ENCODE measurements around the gene RFTN2.
"Not testable (repeated sequence)": the region's sequence is repeated elsewhere in the genome, so short reads cannot be mapped to it uniquely, and the experiment has no call there.

Gene RFTN2

GRCh38 chr2:197615016-197615652 is 60.3 kb downstream of the RFTN2 start:
- DNase-seq, result no peak
- in situ Hi-C loops (cut with MboI; ENCODE audit: low pct_unique_long_range_greater_than_20kb, low sequenced_read_pairs), result no loop called here

- in situ Hi-C loops (cut with MboI; ENCODE audit: low pct_unique_long_range_greater_than_20kb, low sequenced_read_pairs), result no loop called here
- no peak for DNase-seq
These were observed 60.9 kb downstream of the RFTN2 start for GRCh38 chr2:197614532-197614931.

DNA sequence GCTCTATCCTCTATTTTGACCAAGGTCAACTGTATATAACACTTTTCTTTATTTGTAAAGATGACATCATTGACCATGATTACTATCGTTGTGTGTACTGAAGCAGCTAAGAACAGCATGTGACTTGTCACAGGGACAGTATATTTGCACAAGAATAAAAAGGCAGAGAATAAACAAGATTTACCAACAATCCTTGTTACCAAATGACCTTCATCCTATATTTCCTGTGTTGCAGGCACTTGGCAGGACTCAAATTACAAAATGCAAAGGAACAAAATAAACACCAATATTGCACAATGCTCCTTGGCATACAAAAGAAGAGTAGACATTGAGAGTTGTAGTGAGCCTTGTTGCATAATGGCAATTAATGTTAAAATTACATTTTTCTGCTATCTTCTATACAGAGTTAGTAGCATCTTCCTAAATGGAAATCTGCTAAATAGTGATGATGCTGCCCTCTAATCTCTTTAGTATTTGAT is 61.8 kb downstream of the RFTN2 start:
- DNase-seq, result no peak
- in situ Hi-C loops (cut with MboI; ENCODE audit: low pct_unique_long_range_greater_than_20kb, low sequenced_read_pairs), result no loop called here

DNA sequence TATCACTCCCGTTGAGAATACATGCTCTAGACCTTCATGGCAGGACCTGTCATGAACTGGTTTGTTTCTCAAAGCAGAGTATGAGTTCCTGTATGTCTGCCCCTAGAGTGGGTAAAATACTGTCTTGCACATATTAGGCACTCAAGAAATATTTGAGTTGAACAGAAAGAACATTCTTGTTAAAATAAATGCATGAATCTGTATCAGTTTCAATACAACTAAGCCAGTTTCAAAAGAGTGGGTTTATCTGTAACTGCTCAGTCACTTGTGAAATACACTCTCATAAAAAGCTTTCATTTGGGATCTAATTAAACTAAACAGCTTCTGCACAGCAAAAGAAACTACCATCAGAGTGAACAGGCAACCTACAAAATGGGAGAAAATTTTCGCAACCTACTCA is 69.2 kb downstream of the RFTN2 start:
- in situ Hi-C loops (cut with MboI; ENCODE audit: low pct_unique_long_range_greater_than_20kb, low sequenced_read_pairs), result no loop called here
- DNase-seq, result no peak

DNA sequence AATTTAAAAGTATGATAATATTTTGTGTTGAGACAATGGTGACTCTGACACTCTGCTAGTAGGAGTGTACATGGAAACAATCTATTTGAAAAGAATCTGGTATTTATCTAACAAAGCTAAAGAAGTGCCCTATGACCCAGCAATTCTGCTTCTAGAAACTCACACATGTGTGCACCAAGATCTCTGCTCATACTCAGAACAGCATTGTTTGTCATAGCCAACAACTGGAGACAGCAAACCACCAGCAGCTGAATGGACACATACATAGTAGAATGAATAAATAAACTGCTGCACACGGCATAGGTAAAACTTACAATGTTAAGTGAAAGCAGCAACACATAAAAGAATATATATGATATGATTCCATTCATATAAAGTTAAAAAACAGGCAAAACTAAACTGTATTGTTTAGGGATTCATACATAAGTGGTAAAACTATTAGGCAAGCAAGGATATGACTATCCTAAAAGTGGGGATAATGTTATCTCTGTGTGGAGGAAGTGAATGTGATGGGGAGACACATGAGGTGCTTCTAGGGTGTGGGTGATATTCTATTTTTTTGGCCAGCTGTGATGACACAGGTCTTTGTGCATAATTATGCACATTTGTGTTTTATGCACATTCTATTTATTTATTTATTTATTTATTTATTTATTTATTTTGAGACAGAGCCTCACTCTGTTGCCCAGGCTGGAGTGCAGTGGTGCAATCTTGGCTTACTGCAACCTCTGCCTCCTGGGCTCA is 71.1 kb downstream of the RFTN2 start:
- in situ Hi-C loops (cut with MboI; ENCODE audit: low pct_unique_long_range_greater_than_20kb, low sequenced_read_pairs), result no loop called here
- no peak for DNase-seq

- in situ Hi-C loops (cut with MboI; ENCODE audit: low pct_unique_long_range_greater_than_20kb, low sequenced_read_pairs), result no loop called here
These were observed 73.7 kb downstream of the RFTN2 start for GRCh38 chr2:197601726-197602125.

GRCh38 chr2:197600306-197600705 is 75.1 kb downstream of the RFTN2 start:
- in situ Hi-C loops (cut with MboI; ENCODE audit: low pct_unique_long_range_greater_than_20kb, low sequenced_read_pairs), result no loop called here
- no peak for DNase-seq

More at GRCh38 chr2:197601726-197602125, 73.7 kb downstream of the RFTN2 start:
- DNase-seq, result no peak

DNA sequence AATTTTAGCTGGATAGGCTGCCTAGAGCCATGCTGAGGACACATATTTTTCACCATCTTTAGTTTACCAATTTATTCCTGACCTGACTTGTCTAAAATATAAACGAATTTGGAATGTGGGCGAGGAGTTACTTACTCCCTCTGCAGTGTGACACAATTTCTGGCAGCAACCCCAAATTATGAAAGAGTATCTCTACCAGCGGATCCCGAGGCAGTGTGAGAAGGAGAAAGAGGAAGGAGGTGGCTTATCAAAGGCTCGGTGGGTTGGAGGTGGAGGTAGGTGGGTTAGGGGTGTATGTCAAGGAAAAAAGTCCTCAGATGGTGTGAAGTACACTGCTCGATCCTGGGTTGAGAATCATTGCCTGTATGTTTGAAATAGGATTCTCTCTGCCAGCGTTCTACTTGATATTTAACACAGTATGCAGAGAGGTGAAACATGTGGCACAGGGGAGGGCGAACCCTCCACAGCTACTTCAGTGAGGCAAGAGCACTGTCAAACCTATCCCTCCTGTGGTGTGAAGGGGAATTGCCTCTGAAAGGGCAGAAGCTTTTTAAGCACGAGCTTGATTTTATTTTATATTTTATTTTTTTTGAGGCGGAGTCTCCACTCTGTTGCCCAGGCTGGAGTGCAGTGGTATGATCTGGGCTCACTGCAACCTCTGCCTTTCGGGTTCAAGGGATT is 76.0 kb downstream of the RFTN2 start:
- peak; percentile 70 for DNase-seq
- in situ Hi-C loops (cut with MboI; ENCODE audit: low pct_unique_long_range_greater_than_20kb, low sequenced_read_pairs), result no loop called here

DNA sequence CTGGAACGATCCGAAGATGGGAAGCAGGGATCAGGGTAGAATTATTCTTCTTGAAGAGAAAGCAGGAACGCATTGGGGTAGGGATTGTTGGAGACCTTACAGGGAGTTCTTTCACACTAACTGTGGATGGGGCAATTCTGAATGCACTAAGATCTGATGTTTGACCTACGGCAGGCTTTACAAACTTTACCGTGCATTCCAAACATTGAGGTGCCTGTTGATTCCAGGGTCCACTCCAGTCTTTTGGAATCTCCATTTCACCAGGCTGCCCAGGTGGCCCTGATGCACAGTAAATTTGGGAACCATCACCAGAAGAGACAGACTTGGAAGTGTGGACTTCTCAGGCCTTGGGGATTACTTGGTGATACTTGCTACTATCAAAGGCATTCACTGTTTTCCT is 76.9 kb downstream of the RFTN2 start:
- in situ Hi-C loops (cut with MboI; ENCODE audit: low pct_unique_long_range_greater_than_20kb, low sequenced_read_pairs), result no loop called here
- no peak for DNase-seq

DNA sequence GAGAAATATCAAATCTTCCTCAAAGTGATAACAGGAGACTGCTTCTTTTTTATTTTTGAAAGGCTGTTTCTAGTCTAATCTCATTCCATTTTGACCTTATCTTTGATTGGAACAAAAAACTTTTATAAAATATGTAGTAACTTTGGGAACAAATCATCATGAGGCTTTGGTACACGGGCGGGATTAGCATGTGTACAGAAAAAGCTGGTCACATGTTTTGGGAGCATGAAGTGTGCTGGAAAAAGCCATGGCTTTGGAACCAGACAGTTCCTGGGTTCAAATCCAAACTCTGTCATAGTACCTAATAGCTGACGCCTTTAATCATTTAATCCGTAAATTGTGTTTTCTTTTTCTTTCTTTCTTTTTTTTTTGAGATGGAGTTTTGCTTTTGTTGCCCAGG is 78.2 kb downstream of the RFTN2 start:
- DNase-seq, result no peak
- in situ Hi-C loops (cut with MboI; ENCODE audit: low pct_unique_long_range_greater_than_20kb, low sequenced_read_pairs), result no loop called here

GRCh38 chr2:197596766-197597165 is 78.6 kb downstream of the RFTN2 start:
- in situ Hi-C loops (cut with MboI; ENCODE audit: low pct_unique_long_range_greater_than_20kb, low sequenced_read_pairs), result no loop called here
- no peak for DNase-seq

DNA sequence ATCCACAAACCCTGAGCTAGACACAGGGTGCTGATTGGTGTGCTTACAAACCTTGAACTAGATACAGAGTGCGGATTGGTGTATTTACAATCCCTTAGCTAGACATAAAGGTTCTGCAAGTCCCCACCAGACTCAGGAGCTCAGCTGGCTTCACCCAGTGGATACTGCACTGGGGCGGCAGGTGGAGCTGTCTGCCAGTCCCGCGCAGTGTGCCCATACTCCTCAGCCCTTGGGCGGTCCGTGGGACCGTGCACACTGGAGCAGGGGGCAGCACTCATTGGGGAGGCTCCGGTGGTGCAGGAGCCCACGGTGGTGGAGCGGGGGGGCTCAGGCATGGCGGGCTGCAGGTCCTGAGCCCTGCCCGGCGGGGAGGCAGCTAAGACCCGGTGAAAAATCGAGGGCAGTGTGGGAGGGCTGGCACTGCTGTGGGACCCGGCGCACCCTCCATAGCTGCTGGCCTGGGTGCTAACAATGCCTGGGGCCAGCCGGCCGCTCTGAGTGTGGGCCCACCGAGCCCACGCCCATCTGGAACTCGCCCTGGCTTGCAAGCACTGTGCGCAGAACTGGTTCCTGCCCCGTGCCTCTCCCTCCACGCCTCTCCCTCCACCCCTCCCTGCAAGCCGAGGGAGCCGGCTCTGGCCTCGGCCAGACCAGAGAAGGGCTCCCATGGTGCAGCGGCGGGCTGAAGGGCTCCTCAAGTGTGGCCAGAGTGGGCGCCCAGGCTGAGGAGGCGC is 83.9 kb downstream of the RFTN2 start:
- in situ Hi-C loops (cut with MboI; ENCODE audit: low pct_unique_long_range_greater_than_20kb, low sequenced_read_pairs), result no loop called here
- DNase-seq, result no peak

GRCh38 chr2:197587255-197587654 is 88.1 kb downstream of the RFTN2 start:
- in situ Hi-C loops (cut with MboI; ENCODE audit: low pct_unique_long_range_greater_than_20kb, low sequenced_read_pairs); DNase-seq: not testable (repeated sequence)

DNA sequence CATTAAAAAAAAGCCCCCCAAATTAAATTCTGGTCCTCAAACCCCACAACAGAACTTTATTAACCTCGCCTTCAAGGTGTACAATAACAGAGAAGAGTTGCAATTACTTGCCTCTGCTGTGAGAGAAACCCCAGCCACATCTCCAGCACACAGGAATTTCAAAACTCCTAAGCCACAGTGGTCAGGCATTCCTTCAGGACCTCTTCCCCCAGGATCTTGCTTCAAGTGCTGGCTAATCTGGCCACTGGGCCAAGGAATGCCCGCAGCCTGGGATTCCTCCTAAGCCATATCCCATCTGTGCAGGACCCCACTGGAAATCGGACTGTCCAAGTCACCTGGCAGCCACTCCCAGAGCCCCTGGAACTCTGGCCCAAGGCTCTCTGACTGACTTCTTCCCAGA is 95.2 kb downstream of the RFTN2 start:
- in situ Hi-C loops (cut with MboI; ENCODE audit: low pct_unique_long_range_greater_than_20kb, low sequenced_read_pairs); DNase-seq: not testable (repeated sequence)

GRCh38 chr2:197578294-197578693 is 97.1 kb downstream of the RFTN2 start:
- in situ Hi-C loops (cut with MboI; ENCODE audit: low pct_unique_long_range_greater_than_20kb, low sequenced_read_pairs); DNase-seq: not testable (repeated sequence)

- DNase-seq, result no peak
- in situ Hi-C loops (cut with MboI; ENCODE audit: low pct_unique_long_range_greater_than_20kb, low sequenced_read_pairs), result no loop called here
These were observed 97.9 kb downstream of the RFTN2 start for GRCh38 chr2:197577446-197577845.

DNA sequence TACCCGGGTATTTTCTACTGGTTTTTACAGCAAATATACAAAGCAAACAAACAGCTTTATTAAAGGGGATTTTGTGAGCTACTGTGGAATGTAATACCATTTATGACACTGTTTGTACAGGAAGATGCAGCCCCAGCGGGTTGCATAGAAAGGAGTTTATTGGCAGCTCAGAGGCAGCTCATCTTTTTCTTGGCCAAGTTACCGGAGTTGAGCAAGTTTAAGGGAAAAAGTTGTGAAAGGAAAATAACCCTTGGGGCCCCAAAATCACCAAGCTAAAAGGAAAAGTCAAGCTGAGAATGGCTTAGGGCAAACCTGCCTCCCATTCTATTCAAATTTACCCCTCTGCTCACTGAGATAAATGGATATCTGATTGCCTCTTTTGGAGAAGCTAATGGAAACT is 98.8 kb downstream of the RFTN2 start:
- in situ Hi-C loops (cut with MboI; ENCODE audit: low pct_unique_long_range_greater_than_20kb, low sequenced_read_pairs), result no loop called here
- no peak for DNase-seq

DNA sequence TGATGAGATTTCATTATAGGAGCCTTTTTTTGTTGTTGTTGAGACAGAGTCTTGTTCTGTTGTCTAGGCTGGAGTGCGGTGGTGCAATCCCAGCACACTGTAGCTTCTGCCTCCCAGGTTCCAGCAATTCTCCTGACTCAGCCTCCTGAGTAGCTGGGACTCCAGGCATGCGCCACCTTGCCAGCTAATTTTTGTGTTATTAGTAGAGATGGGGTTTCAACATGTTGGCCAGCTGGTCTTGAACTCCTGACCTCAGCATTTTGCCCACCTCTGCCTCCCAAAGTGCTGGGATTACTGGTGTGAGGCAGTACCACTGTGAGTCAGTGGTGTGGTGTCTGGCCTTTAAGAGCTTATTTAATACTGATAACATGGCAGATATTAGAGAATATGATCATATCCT is 99.4 kb downstream of the RFTN2 start:
- no peak for DNase-seq
- in situ Hi-C loops (cut with MboI; ENCODE audit: low pct_unique_long_range_greater_than_20kb, low sequenced_read_pairs), result no loop called here

- no peak for DNase-seq
- in situ Hi-C loops (cut with MboI; ENCODE audit: low pct_unique_long_range_greater_than_20kb, low sequenced_read_pairs), result no loop called here
These were observed 101.8 kb downstream of the RFTN2 start for GRCh38 chr2:197573608-197574007.
